Measurements from ENCODE around the gene WNK2.

The WNK2 gene

DNA sequence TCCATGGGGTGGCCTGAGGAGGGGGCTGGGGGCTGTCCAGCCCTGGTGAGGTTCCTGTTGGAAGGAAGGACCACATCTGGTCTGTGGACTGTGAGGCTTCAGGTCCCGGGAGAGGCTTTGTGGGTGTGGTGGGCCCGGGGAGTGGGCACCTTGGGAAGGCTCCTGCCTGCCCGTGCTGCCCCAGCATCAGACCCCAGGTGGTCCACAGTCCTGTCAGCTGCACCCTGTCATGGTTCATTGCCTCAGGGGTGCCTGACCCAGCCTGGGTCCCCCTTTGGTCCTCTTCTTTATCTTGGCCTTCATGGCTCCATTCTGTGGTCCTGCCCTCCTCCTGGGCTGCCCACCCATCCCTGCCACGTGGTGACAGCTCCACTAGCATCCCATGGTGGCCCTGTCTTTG, 36.7 kb downstream of the WNK2 start:
- Histone ChIP-seq H2AFZ (ENCODE audit: low read depth, low read length) (no peak overlapping the region), H3K9ac (ENCODE audit: low read length) (no peak overlapping the region), H4K20me1 (ENCODE audit: insufficient read depth, low read length) (no peaks in the 10 kb centered on the region), H3K9me3 (ENCODE audit: insufficient read depth, low read length) (no peaks in the 10 kb centered on the region), H3K4me3 (ENCODE audit: low read length) (no peak overlapping the region), H3K36me3 (replicated peaks; ENCODE audit: low read depth, low read length) (no peaks in the 10 kb centered on the region), H3K27me3 (ENCODE audit: low read depth, low read length) (no peaks in the 10 kb centered on the region), H3K4me2 (ENCODE audit: low read length) (no peak overlapping the region), H3K27ac (ENCODE audit: low read length) (no peak overlapping the region), H3K79me2 (ENCODE audit: low read length) (no peaks in the 10 kb centered on the region), H3K4me1 (ENCODE audit: low read length) (peaks cover 11% of the 10 kb centered on the region)
- TF ChIP-seq EZH2phosphoT487 (IDR thresholded peaks at IDR 0.05; ENCODE audit: low read depth) = no peak
- TF ChIP-seq, protein P1, sequence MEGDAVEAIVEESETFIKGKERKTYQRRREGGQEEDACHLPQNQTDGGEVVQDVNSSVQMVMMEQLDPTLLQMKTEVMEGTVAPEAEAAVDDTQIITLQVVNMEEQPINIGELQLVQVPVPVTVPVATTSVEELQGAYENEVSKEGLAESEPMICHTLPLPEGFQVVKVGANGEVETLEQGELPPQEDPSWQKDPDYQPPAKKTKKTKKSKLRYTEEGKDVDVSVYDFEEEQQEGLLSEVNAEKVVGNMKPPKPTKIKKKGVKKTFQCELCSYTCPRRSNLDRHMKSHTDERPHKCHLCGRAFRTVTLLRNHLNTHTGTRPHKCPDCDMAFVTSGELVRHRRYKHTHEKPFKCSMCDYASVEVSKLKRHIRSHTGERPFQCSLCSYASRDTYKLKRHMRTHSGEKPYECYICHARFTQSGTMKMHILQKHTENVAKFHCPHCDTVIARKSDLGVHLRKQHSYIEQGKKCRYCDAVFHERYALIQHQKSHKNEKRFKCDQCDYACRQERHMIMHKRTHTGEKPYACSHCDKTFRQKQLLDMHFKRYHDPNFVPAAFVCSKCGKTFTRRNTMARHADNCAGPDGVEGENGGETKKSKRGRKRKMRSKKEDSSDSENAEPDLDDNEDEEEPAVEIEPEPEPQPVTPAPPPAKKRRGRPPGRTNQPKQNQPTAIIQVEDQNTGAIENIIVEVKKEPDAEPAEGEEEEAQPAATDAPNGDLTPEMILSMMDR (IDR thresholded peaks at IDR 0.05; ENCODE audit: low read depth, low read length) = no peak

DNA sequence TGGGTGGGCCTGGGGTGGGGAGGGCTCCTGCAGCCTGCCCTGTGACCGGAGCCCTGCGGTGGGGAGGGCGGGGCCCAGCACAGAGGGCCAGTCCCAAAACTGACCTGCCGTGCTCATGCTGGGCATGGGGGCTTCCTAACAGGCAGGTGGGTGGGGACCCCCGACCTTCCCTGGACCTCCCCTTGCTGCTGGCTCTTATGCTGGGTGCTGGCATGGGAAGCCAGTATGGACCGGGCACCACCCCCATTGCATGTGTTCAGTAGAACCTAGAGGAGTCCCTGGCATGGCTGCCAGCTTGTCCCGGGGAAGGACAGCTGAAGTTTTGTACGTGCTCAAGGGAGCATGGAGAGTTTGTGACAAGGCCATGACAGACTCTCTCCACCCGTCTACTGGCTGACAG, 37.1 kb downstream of the WNK2 start:
- Histone ChIP-seq H3K4me1 (ENCODE audit: low read length) (peaks cover 15% of the 10 kb centered on the region), H3K9me3 (ENCODE audit: insufficient read depth, low read length) (no peaks in the 10 kb centered on the region), H3K27ac (ENCODE audit: low read length) (no peak overlapping the region), H3K27me3 (ENCODE audit: low read depth, low read length) (no peaks in the 10 kb centered on the region), H3K4me3 (ENCODE audit: low read length) (no peak overlapping the region), H3K9ac (ENCODE audit: low read length) (no peak overlapping the region), H3K4me2 (ENCODE audit: low read length) (no peak overlapping the region), H2AFZ (ENCODE audit: low read depth, low read length) (no peak overlapping the region), H3K79me2 (ENCODE audit: low read length) (no peaks in the 10 kb centered on the region), H4K20me1 (ENCODE audit: insufficient read depth, low read length) (no peaks in the 10 kb centered on the region), H3K36me3 (replicated peaks; ENCODE audit: low read depth, low read length) (no peaks in the 10 kb centered on the region)
- TF ChIP-seq, protein P1 (IDR thresholded peaks at IDR 0.05; ENCODE audit: low read depth, low read length) = no peak
- no peak for TF ChIP-seq EZH2phosphoT487 (IDR thresholded peaks at IDR 0.05; ENCODE audit: low read depth)

DNA sequence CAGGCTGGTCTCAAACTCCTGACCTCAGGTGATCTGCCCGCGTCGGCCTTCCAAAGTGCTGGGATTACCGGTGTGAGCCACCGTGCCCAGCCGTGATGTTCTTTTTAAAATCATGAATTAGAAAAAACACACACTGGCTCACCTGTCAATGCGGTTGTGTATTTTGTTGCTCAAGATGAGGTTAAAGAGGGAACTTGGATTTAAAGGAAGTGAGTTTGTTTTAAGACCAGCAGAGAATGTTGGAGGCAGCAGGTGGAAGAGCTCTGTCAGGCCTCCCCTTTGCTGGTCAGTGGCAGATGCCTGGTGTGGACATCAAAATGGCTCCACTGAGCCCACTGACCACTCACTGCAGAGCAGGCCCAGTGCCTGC, 38.9 kb downstream of the WNK2 start:
- H3K36me3 ChIP-seq (replicated peaks; ENCODE audit: low read depth, low read length) = no peaks in the 10 kb centered on the region
- H3K9me3 ChIP-seq (ENCODE audit: insufficient read depth, low read length) = no peaks in the 10 kb centered on the region
- no peak overlapping the region for H2AFZ ChIP-seq (ENCODE audit: low read depth, low read length)
- no peak overlapping the region for H3K9ac ChIP-seq (ENCODE audit: low read length)
- H4K20me1 ChIP-seq (ENCODE audit: insufficient read depth, low read length) = no peaks in the 10 kb centered on the region
- peaks cover 16% of the 10 kb centered on the region for H3K4me1 ChIP-seq (ENCODE audit: low read length)
- no peaks in the 10 kb centered on the region for H3K27me3 ChIP-seq (ENCODE audit: low read depth, low read length)
- no peak overlapping the region for H3K4me3 ChIP-seq (ENCODE audit: low read length)
- H3K4me2 ChIP-seq (ENCODE audit: low read length) = no peak overlapping the region
- TF ChIP-seq EZH2phosphoT487 (IDR thresholded peaks at IDR 0.05; ENCODE audit: low read depth) = no peak
- TF ChIP-seq, protein P1 (IDR thresholded peaks at IDR 0.05; ENCODE audit: low read depth, low read length) = no peak
- no peaks in the 10 kb centered on the region for H3K79me2 ChIP-seq (ENCODE audit: low read length)
- no peak overlapping the region for H3K27ac ChIP-seq (ENCODE audit: low read length)

DNA sequence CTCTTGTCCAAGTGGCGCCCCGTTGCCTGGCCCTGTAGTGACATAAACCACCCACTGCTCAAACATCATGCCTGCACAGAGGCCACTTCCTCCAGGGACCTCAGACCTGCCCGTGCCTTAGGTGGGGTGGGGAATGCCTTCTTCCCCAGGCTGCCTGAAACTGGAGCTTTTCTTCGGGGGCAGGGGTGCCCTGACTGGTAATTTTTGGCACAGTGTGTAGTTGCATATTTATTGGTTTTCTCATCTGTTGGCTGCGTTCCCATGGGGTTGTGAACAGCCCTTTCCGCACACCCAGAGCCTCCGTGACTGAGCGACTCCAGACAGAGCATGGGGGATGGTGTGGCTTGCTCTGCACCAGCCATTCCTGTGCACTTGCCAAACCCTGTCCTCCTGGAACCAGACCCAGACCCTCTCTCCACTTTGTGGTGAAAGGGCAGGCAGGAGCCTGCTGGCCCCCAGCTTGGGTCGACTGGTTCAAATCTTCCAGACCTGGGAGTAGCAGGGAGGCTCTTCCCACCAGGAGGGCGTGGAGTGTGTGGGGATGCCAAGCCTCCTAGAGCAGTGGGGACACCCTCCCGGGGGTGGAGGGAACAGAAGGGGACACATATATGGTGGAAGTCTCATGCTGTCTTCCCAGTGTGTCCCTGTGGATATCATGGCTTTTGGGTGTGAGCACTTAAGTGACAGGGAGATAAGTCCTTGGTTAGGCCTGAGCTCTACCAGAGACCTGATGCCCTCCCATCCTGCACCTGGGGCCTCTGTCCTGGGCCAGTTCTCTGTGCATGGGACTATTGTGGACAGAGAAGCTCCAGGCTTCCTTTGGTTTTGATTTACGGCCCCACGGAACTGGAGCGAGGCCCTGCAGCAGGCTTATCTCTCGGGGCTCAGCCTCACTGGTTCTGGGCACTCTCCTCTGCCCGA, 39.6 kb downstream of the WNK2 start:
- H4K20me1 ChIP-seq (ENCODE audit: insufficient read depth, low read length) = no peaks in the 10 kb centered on the region
- peaks cover 16% of the 10 kb centered on the region for H3K4me1 ChIP-seq (ENCODE audit: low read length)
- no peak for TF ChIP-seq EZH2phosphoT487 (IDR thresholded peaks at IDR 0.05; ENCODE audit: low read depth)
- TF ChIP-seq, protein P1 (IDR thresholded peaks at IDR 0.05; ENCODE audit: low read depth, low read length) = no peak
- H3K4me2 ChIP-seq (ENCODE audit: low read length) = no peak overlapping the region
- no peaks in the 10 kb centered on the region for H3K27me3 ChIP-seq (ENCODE audit: low read depth, low read length)
- H3K36me3 ChIP-seq (replicated peaks; ENCODE audit: low read depth, low read length) = no peaks in the 10 kb centered on the region
- H3K4me3 ChIP-seq (ENCODE audit: low read length) = no peak overlapping the region
- no peak overlapping the region for H3K27ac ChIP-seq (ENCODE audit: low read length)
- H3K9me3 ChIP-seq (ENCODE audit: insufficient read depth, low read length) = no peaks in the 10 kb centered on the region
- no peak overlapping the region for H2AFZ ChIP-seq (ENCODE audit: low read depth, low read length)
- H3K9ac ChIP-seq (ENCODE audit: low read length) = no peak overlapping the region
- no peaks in the 10 kb centered on the region for H3K79me2 ChIP-seq (ENCODE audit: low read length)

Data from OCI-LY3 (cell line).